HPDE6-E6E7 (cell line): Measurements from ENCODE around the gene FSD1L.
"Not testable (repeated sequence)": the region's sequence is repeated elsewhere in the genome, so short reads cannot be mapped to it uniquely, and the experiment has no call there.

Experiments
- DNase-seq: peaks from one replicate; pipeline ENCODE4 v3.0.0; 2011; ENCODE audit warnings: missing footprints; ENCODE audit errors: extremely low spot score

Gene FSD1L

DNA sequence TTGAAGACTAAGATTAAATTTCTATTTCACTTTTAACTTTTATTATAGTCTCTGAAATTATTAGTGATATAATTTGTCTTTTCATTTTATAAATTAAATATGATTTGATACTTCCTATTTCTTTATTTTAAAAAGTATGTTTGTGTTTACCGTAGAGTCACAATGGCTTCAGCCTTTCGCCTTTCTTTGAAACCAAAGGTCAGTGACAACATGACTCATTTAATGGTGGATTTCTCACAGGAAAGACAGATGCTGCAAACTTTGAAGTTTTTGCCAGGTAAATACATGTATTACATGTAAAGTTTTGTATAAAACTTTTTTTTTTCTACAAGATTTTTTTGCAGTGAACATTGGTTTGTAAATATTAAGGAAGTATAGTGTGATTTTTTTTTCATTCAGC, 36.4 kb downstream of the FSD1L start:
- DNase-seq, result no peak

DNA sequence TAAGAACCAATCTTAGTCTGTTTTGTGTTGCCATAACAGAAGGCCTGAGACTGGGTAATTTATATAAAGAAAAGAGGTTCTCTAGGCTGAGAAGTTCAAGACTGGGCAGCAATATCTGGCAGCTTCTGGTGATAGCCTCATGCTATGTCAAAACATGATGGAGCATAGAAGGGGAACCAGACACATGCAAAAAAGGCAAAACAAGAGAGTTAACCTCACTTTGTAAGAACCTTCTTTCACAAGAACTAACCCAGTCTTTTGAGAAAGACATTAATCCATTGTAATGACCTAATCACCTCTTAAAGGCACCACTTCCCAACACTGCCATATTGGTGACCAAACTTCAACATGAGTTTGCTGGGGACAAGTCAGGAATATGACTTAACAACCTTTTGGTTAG, 37.3 kb downstream of the FSD1L start:
- DNase-seq, result no peak

DNA sequence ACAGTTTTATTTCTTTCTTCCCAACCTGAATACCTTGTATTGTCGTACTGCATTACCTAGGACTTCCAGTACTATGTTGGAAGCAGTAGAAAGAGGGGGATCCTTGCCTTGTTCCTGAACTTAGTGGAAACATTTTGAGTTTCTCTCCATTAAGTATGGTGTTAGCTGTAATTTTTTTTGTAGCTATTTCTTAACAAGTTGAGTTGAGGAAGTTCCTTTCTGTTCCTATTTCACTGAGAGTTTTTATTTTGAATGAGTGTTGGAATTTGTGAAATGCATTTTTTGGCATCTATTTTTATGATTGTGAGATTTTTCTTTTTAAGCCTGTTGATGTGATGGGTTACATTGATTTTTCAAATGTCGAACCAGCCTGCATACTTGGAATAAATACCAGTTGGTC, 49.0 kb downstream of the FSD1L start:
- no peak for DNase-seq

DNA sequence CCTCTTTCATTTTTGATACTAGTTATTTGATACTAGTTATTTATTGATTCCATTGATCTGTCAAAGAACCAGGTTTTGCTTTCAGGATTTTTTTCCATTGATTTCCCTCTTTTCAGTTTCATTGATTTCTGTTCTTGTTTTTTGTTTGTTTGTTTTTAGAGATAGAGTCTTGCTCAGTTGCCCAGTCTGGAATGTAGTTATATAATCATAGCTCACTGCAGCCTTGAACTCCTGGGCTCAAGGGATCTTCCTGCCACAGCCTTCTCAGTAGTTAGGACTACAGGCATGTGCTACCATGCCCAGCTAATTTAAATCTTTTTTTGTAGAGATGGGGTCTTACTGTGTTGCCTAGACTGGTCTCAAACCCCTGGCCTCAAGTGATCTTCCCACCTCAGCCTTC, 49.9 kb downstream of the FSD1L start:
- no peak for DNase-seq

DNA sequence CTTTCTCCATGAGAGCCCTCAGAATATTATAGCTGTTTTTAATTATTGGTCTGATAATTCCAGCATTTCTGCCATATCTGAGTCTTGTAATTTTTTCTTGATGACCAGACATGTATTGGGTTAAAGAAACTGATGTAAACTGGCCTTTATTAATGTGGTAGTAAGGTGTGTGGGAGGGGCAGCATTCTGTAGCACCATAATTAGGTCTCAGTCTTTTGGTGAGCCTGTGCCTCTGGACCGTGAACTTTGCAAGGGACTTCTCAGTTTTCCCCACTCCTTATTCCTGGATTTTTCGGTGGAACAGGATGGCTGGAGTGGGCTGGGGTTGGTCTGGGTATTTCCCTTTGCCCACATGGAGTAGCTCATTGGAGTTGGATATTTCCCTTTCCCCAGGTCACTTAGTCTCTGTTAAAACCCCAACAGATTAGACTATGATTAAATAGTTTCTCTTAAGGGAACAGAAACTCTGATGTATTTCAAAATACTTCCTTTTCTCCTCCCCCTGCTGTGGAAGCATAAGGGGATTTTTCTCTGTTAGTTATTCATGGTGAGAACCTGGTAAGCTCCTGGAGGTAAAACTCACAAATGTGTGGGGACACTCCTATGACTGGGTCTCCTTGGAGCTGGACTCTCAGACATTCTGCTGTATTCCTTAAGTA, 52.4 kb downstream of the FSD1L start:
- no peak for DNase-seq

DNA sequence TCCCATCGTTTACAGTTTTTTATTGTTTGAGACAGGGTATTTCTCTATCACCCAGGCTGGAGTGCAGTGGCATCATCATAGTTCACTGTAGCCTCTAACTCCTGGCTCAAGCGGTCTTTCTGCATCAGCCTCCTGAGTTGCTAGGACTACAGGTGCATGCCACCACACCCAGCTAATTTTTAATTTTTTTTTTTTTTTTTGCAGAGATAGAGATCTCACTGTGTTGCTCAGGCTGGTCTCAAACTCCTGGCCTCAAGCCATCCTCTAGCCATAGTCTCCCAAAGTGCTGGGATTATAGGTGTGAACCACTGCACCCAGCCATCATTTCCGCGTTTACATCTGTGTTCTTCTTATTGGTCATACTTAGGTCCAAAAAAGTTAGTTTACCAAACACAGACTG, 53.6 kb downstream of the FSD1L start:
- no peak for DNase-seq

DNA sequence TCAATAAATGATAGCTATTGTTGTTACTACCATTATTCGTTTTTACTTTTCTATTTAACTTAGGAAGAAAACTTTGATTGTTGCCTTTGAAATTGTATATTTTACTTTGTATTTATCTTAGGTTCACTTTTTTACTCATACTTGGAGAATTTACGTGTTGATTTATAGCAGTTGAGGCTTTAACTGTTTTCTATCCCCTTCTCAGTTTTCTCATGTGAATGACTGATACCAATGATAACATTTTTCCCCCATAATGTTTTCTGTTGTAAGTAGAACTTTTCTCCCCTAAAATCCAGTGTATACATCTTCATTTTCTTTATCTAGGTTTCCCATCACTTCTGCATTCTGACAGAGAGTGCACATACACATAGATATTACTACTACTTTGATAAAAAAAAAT, 54.4 kb downstream of the FSD1L start:
- no peak for DNase-seq

DNA sequence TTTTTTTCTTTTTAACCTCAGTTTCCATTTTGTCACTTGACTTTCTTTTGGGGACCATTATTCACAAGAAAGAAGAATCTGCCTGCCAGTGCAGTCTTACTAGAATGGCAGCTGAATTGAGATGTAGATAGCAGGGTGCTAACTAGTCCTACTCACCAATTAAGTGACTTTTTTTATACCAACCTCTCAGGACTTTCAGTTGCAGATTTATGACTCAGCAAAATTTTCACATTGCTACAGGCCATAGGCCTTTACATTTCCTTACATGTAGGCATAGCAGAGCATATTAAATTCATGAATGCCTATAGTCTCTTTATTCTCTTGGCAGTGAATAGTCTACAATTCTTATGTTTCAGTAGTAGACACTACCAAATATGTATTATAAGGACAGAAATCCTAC, 56.0 kb downstream of the FSD1L start:
- no peak for DNase-seq

DNA sequence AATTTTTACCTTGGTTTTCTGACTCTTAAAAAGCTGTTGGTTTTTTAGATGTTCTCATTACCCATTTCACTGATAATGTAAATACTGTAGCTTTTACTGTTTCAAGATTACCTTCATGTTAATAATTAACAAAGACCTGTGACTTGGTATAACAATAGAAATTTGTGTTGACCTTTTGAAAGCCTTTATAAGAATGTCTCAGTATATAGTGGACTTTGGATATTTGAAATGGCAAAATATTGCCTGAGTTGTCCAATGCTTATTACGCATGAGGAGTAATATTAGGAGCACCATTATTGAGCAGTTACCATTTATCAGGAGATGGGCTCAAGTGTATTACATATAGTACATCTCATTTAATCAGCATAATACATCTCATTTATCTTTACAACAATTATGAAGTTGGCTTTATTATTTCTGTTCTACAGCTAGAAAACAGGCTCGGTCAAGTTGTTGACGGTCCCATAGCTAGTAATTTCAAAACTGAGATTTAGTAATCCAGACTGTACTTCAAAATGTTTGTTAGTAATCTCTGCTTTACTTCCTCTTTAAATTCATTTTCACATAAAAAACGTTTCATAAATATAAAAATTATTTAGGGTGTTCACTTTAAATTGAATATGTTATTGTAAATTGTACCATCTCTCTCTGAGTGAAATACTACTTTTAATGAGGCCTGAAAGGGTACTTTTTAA, 59.4 kb downstream of the FSD1L start:
- DNase-seq, result no peak

DNA sequence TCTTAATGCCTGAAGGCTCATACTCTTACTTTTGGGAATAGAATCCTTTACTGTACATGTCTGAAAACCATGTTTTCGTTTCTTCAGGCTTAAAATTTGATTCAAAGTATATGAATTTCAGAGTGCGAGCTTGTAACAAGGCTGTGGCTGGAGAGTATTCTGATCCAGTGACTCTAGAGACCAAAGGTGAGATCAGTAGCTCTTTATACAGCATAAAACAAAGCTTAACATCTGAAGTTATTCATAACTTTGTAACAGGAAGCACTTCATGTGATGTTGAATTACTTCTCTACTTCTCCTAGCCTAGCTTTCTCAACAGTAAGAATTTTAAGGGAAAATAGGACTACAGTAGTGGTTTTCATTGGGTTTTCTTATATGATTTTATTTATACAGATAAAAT, 60.7 kb downstream of the FSD1L start:
- DNase-seq, result no peak

DNA sequence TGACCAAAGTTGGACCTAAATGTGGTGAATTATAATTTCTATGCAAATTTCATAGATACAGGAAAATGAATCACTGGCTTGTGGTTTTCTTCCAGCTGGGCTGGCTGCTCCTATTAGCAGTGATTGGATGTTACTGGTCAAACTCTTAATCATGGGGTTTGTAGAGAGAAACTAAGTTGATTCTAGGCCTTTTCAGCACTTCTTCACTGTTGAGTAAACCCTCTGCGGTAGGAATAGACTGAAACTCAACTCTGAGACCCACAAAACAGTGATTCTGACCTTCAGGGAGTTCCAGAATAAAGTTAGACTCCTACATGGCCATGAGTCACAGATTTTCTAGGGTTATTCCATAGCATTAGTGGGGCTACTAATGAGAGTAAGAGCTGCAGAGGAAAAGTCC, 62.2 kb downstream of the FSD1L start:
- peak; percentile 9 for DNase-seq

DNA sequence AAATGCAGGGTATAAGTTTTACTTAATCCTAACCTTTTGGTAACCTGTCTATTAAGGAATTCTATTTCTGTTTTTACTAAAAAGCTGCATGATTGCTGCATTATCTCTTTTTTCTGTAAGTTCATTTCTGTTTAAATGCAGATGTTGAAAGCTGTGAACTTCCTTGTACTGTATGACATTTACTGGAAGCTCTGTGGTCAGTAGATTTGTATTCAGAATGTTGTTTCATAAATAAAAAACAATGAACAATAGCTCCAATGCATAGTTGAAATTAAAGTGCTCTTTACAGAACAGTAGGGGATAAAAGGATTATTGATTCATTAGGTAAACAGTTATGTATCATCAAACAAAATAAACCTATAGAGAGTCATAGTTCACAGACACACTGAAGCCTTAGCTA, 63.6 kb downstream of the FSD1L start:
- DNase-seq, result no peak

DNA sequence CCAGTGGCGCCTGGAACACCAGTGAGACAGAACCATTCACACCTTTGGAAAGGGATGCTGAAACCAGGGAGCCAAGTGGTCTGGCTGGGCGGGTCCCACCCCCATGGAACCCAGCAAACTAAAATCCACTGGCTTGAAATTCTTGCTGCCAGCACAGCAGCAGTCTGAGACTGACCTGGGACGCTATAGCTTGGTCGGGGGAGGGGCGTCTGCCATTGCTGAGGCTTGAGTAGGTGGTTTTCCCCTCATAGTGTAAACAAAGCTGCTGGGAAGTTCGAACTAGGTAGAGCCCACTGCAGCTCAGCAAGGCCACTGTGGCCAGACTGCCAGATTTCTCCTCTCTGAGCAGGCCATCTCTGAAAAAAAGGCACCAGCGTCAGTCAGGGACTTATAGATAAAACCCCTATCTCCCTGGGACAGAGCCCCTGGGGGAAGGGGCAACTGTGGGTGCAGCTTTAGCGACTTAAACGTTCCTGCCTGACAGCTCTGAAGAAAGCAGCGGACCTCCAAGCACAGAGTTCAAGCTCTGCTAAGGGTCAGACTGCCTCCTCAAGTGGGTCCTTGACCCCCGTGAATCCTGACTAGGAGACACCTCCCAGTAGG, 68.1 kb downstream of the FSD1L start:
- no peak for DNase-seq

DNA sequence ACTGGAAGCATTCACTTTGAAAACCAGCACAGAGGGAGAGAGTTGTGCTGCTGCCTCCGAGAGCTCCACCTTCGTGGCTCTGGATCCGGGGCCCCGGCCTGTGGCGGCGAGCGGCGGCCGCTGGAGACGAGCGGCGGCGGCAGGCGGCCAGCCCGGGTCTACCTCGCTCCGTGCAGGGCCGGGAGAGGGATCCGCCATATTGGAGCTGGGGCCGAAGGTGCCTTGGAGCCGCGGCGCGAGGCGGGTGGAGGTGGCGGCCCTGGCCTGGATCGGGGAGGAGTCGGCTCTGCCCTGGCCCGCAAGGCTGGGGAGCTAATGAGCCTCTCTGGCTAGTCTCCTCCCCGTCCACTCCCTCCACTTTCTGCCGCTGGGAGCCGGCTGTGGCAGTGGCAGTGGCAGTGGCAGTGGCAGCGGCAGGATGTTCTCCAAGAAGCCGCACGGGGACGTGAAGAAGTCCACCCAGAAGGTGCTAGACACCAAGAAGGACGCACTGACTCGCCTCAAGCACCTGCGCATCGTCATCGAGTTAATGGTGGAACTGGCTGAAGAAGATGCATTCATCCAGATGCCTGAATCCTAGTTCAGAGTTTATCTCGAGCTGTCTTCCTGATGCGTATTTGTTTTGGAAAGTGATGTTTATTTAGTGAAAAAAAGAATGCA, 72.0 kb downstream of the FSD1L start:
- not testable (repeated sequence) for DNase-seq

DNA sequence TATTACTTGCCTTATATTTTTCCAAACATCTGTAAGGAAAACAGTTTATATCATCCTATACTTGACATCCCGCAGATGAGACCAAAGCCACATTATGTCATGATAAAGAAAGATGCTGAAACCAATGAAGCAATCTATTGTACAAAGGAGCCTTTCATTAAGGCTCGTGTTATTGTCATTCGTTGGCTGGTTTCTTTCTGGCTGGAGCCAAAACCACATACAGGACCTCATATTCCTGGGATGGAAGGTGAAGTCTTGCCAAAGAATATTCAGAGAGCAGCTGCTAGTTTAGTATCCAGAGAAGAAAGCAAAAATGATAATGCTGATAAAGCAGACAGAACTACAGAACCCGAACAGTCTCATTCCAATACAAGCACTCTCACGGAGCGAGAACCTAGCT, 73.2 kb downstream of the FSD1L start:
- not testable (repeated sequence) for DNase-seq

DNA sequence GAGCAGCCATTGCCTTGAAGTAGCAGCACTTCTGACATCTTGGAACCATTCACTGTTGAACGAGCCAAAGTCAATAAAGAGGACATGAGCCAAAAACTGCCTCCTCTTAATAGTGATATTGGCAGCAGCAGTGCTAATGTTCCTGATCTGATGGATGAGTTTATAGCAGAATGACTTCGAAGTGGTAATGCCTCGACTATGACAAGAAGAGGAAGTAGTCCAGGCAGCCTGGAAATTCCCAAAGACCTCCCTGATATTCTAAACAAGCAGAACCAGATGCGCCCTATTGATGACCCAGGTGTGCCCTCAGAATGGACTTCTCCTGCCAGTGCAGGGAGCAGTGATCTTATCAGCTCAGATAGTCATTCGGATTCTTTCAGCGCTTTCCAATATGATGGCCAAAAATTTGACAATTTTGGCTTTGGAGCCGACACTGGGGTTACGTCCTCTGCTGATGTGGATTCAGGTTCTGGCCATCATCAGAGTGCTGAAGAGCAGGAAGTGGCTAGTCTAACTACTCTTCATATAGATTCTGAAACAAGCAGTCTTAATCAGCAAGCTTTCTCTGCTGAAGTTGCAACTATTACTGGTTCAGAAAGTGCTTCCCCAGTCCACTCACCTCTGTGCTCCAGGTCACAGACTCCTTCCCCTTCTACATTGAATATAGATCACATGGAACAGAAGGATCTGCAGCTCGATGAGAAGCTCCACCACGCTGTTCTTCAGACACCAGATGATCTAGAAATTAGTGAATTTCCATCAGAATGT, 75.0 kb downstream of the FSD1L start:
- DNase-seq, result not testable (repeated sequence)

DNA sequence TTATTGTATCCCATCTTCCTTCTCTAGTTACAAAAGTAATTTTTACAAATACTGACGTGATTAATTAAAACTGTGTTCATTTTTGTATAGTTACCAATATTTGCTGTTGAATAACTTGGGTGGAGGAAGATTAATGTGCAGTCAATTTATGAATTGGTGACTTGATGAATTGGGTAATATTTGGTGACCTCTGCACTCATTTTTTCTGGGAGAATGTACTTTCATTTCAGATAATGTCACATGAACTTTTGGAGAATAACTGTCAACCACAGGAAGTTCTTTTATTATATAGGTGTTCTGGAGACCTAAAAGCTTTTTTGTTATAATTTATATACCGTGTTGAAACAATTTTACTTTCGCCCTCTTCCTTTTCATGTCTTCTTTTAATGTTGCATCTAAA, 83.7 kb downstream of the FSD1L start:
- no peak for DNase-seq

DNA sequence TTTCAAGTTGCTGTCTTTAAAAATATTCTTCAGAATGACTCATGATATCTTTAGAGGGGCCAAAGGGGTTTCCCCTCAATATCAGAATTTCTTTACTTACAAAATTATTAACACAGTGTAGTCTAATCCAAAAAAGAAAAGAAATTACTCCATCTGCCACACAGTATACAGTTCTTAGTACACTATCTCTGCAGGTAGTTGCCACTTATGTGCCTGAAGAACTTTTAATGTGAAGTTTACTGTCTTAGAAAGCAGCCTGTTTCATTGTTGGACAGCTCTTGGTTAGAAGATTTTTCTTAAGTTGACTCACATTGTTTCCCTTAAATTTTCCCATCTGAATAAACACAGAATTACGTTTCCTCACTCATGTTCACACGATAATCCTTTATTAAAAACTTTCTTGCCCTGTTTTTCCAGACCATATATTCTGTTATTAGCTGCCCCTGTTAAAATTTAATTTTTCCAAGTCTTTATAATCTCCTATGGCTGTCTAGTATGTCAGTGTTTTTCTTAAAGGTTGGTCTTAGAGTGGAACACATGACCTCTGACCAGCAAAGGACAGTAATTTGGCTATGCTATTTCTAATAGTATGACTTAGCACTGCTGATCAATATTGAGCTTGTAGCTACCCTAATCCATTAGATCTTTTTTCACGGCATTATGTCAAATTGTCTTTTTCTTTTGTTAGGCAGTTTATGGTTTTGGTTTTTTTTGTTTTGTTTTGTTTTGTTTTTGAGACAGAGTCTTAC, 88.3 kb downstream of the FSD1L start:
- no peak for DNase-seq

DNA sequence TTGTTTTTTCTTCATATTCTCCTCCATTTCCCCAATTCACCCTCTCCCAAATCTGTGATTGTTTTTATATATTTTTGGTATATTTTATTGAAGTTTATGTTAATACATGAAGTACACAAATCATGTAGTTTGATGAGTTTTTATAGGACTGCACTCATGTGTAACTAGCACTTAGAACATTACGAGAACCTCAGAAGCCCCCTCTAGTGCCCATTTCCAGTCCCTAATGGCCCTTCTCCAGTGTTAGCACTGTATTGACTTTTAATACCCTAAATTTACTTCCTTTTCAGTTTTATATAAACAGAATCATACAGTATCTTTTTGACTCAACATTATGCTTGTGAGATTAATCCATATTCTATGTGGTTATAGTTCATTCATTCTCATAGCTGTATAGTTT, 91.6 kb downstream of the FSD1L start:
- no peak for DNase-seq

DNA sequence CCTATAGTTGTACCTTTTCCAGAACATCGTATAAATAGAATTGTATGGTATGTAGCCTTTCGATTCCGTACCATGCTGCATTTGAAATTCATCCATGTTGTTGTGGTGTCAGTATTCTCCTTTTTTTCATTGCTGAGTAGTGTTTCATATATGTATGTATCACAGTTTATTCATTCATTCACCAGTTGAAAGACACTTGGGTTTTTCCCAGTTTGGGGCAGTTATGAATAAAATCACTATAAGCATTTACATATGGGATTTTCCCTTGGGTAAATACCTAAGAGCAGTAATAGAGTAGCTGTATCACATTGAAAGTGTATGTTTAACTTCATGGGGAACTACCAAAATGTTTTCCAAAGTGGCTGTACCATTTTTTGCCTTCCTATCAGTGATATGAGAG, 94.0 kb downstream of the FSD1L start:
- no peak for DNase-seq

DNA sequence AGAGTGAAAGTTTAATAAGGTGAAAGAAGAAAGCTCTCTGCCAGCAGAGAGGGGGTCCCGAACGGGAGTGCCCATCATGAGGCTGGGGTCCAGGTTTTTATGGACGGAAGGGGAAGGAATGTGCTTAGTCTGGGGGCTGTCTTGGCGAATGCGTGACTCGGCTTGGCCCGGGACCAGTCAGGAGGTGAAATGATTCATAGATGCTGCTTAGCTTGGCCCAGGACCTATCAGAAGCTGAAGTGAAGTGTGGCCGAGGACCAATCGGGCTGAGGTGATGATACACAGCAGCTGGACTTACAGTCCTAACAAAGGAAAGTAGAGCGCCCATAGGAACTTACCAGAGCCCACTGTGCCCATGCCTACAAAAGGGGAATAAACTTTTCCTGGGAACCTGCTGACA, 106.2 kb downstream of the FSD1L start:
- DNase-seq, result no peak
